Kidney capillary endothelial cell (primary cell): ENCODE measurements around the gene HMOX2.

Experiments used
- DNase-seq: peaks from one replicate; pipeline ENCODE4 v3.0.0-alpha.2; 2018; ENCODE audit warnings: low spot score

Gene HMOX2

DNA sequence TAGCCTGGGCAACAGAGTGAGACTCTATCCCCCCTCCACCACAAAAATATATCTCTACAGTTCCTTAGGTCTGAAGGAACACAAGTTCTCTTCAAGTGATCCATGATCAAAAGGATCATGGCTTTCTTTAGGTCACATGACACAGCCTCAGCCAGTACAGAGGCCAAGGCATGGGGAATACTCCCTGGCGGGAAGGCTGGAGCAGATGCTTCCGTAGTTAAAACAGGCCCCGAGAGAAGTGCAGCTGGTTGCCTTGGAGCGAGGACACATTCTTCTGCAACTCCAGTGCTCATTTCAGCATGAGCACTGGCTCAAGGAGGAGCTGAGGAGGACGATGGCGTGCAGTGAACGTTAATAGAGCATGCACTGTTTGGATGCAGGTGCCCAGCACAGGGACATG lies 48.9 kb downstream of the HMOX2 start:
- DNase-seq: no peak

DNA sequence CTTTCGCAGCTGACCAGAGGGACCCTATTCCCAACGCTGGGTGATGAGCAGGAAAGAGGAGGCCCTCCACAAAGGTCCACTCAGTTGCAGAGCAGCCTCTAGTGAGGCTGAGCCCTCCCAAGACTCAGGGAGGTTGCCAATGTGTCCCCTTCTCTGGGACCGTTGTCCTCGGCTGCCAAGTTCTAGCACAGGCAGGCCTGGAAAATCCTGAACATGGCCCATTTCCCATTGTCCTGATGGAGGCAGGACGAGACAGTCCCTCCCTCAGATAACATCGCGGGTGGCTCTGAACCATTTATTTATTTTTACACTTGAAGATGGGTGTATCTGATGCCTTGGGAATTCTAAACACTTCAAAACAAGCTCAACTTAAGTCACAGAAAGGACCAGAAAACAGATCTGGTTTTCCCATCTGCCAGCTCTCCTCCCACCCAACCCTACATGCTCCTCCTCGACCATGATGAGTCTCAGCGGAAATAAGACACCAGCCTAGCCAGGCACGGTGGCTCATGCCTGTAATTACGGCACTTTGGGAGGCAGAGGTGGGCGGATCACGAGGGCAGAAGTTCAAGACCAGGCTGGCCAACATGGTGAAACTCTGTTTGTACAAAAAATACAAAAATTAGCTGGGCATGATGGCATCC lies 49.6 kb downstream of the HMOX2 start:
- no peak for DNase-seq

DNA sequence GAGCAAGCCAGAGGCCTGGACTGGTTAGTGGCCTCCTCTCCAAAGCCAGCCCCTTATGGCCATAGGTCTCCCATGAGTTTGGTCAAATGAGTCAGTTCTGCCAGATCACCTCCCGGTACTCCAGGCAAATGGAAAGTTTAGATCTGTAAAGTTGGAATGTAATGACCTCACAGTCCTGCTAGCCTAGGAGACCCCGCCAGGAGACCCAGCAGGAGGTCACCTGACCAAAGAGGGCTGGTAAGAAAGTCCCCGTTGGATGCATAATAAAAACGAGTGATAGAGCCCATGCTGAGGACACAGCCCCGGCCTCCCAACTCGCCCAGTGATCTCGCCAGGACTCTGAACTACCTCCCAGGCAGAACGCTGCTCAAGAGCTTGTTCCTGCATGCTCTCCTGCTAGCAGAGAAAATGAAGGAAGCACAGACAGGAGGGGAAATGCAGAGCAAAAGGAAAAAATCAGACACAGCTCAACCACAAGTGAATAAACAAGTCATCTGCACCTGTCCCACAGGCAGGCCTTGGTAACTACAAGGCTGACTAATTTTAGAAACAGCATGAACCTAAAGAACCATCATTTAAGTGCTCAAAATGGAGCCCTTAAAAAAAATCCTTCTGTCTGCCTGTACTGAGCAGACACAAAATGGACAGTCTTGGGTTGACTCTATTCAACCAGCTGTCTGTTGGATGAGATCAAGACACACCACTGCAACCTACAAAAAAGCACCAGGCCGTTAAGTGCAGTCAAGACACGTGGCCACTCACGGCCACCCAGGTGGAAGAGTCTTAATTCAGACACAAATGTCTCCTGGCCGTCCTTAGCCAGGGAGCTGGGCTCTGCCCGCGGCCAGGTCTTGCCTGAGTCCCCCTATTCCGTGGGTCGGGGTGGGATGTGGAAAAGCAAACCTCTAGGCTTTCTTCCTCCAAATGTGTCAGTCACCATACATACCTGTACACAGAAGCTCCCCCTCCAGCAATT lies 53.2 kb downstream of the HMOX2 start:
- no peak for DNase-seq

DNA sequence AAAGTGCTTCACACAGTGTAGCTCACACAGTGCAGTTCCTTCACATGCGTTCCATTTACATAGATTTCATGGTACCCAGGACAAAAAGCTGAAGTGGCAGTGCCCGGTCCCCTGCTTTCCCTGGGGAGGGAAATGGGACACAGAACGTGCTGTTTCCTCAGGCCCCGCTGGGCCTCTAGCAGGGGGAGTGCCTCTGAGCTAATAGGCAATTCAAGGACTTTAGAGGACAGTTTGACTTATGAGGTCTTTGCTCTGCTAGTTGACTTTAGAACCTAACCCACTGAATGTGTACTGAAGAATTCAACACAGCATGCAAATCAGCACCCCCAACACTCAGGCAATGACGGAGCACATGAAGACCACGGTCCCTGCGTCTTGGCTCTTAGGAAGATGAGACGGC lies 55.6 kb downstream of the HMOX2 start:
- DNase-seq: no peak

DNA sequence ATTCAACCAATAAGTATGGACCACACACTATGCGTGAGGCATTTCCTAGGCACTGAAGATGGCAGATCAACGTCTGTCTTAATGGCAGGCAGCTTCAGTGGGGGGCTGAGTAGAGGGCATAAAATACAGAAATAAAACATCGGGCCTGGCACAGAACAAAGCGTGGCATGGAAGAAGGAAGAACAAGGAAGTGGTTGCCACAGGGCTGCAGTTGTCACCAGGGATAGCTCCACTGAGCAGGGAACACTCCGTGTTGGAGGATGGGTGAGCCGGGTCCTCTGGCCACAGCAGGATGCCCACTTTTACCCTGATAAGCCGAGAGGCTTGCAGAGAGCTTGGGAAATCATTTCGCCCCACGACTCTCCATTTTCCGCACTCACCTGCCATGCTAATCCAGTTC lies 56.0 kb downstream of the HMOX2 start:
- DNase-seq: no peak

DNA sequence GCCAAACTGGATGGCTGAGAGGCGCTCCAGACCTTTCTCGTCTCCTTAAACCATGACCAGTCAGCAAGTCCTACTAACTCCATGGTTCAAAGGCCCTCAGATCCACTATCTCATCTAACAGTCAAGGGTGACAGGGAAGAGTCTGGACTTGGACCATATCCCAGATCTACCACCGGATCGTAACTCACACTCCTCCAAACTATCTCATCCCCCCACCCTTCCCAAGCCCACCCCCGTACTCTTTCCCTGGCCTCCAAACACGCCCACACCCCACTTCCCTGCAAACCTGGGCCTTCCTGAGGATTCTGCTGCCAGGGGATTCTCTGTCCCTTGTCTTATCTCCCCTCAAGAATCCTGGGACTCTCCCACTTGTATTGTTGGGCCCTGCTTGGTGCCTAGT lies 57.3 kb downstream of the HMOX2 start:
- DNase-seq: no peak

DNA sequence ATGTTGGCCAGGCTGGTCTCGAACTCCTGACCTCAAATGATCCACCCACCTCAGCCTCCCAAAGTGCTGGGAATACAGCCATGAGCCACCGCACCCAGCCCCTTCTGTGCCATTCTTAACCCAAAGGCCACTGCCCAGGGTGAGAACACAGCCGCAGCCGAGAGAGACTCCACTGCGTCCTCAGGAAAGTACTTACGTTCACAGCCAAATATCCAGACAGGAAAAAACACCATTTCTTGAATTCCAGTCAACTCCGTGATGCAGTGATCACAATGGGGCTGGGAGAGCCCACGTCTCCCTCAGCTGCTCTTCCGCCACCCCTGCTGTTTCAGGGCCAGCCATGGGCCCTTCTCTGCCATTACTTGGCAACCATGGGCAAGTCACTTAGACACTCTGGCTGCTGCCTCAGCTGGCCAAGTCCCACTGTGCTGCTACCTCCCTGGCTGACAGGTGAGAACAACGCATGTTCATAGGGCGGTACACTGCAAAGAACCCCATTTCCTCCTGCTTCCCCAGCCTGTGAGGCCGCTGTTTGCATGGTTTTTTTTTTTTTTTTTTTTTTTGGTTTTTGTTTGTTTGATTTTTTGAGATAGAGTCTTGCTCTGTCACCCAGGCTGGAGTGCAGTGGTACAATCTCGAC lies 58.1 kb downstream of the HMOX2 start:
- DNase-seq: no peak

DNA sequence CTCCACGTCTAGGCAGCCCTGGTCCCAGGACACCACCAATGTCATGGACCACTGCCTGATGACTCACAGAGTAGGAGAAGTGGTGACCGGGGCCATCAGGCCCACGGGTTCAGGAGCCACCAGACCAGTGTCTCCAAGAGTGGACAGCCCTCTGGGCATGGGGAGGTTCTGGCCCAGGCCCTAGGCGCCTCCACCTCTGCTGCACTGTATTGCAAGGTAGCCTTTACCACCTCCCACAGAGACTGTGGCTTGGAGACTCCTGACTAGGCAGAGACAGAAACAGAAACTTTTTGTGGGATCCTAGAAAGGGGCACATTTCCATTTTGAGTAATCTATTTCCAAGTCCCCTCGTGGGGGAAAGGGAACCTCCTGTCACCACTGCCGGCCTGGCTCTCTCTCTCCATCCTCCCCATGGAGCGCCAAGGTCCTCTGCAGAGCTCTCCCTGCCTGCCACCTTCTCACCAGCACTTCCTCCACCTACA lies 59.5 kb downstream of the HMOX2 start:
- DNase-seq: no peak

DNA sequence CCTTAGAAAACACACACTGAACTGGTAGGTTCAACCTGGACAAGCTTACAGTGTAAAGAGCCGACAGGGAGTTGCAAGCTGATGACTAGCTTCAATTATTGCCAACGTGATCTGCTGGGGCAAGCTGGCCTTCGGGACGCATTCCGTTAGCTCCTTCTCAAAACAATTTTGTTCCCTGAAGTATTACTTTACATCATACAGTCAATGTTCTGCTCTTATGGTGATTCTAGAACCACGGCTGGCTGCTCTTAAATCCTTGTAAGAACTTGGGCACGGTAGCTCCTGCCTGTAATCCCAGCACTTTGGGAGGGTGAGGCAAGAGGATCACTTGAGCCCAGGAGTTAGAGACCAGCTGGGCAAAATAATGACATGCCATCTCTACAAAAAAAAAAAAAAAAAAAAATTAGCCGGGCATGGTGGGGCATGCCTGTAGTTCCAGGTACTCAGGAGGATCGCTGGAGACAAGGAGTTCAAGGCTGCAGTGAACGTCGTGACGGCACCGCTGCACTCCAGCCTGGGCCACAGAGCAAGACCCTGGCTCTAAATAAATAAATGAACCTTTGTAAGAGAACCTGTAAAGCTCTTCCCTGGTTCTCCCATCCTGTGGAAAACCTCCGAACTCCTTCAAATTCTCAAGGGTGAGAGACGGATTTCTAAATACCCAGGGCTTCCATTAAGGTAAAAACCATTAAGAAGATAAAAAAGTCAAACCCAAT lies 60.4 kb downstream of the HMOX2 start:
- DNase-seq: no peak

DNA sequence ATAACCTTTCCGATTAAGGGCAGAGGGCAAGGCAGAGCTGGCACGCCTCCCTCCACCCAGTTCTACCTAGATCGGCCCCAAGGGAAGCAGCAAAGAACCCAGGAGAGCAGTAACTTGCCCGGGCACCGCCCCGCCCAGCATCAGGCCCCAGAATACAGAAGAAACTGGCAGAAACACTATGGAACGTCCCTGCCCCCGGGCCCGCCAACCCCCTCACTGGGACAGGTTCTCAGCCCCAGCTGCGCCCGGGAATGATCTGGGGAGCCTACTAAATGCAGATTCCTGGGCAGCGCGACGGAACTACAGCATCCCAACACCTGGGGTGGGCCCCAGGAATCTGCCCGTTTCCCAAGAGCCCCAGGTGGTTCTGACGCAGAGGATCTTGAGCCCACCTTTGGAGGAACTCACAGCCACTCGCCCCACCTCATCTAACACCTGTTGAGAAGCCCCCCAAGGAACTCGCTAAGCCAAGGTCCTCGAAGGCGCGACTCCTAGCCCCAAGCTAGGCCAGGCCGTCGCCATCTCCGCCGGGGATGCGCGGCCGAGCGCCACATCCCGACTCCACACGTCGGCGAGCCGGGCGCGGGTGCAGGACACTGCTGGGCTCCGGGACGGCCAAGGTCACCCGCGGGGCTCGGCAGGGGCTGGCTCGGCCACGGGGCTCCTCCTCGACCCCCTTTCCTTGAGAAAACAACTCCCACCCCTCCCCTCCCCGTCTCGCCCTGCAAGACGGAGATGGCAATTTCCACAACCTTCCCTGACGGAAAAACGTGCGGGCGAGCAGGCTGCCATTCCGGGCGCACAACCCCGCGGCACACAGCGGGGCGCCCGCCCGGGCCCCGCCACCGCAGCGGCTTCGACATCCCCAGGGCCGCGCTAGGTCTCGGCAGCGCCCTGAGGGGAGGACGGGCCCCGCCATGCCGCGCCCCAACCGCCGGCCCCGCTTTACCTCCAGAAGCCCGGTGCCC lies 61.5 kb downstream of the HMOX2 start:
- DNase-seq: peak; percentile 8

DNA sequence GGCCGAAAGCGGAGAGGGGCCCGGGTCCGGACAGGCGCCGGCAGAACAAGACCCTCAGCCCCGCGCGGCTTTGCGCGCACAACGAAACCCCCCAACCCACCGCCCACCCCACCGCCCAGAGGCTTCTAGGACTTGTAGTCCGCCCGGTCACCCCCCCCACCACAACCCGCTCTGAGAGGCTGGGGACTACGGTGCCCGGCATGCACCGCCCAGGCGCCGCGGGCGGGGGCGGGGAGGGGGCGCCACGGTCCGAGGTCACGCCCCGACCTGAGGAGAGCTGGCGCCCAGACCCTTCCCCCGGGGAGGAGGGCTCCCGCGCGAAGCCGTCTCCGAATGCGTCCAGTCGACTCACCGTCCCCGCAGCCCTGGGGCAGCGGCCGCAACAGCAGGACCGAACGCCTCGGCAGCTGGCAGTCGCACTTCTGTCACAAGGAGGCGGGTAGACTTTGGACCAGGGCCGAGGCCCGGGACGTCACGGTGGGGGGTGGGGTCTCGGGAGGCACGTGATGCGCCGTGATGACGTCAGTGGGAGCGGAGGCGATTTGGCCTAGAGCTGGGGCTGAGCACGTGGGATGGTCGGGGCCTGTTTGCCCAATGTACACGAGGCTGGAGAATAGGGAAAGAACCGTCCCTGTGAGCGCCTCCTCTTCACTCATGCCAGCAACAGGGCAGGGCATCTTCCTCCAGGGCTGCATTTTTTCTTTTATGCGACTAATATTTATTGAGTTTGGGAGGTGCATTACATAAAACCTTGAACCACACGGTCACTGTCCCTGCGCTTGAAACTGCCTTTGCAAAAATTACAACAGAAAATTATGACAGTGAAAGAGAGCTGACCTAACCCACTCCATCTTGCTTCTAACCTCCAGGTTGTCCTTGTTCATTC lies 62.4 kb downstream of the HMOX2 start, which contains the start of gene CDIP1:
CDIP1 (minus strand) TSS at position 424 of the 886 bp plus-strand sequence. CDS start 24,643 bp downstream, outside the sequence.
- peak; percentile 86 for DNase-seq

DNA sequence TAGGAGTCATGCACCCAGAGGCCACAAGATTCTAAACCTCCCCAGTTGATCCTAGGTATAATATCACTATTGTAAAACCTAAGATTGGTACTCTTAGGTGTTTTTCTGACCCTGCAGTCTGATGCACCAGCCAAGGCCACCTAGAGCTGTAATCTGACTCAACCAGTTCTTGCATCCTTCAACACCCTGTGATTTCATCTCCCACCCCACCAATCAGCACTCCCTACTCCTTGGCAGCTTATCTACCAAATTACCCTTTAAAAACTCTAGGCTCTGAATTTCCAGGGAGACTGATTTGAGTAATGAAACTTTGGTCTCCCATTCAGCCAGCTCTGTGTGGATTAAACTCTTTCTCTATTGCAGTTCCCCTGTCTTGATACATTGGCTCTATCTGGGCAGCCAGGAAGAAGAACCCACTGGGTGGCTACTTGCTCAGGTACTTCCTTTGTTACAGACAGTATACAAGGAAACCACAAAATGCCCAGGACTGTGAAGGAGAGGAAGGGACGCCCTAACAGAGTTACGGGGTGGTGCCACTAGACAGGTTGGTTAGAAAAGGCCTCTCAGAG lies 63.6 kb downstream of the HMOX2 start:
- DNase-seq: no peak

DNA sequence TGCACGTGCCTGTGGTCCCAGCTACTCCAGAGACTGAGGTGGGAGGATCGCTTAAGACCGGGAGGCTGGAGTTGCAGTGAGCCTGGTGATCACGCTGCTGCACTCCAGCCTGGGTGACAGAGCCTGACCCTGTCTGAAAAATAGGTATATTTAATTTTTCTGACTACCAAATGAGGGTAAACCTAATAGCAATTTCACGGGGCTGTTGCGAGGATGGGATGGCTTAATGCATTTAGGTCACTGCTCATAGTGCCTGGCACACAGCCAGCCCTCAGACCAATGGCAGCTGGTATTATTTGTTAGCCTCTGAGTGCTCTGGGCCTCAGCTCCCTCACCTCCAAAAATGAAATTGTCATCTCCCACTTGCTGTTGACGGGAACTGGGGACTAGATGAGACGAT lies 68.3 kb downstream of the HMOX2 start:
- DNase-seq: no peak

DNA sequence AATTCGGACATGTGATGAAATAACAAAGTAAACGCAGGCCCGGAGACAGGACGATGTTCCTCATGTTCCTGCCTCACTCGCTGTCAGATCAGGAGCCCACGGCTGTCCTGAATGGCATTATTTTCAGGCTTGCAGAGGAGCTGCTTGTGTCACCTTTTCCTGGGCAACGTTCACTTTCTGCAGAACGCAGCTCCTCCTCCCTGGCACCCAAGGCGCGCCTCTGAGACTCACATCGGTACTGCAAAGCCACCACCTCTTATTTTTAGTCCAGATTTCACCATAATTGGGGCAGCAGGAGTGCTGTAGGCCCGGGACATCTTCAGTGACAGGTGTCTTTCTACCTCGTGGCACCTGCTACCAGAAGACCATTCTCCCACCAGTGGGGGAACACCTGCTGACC lies 71.9 kb downstream of the HMOX2 start:
- DNase-seq: no peak

DNA sequence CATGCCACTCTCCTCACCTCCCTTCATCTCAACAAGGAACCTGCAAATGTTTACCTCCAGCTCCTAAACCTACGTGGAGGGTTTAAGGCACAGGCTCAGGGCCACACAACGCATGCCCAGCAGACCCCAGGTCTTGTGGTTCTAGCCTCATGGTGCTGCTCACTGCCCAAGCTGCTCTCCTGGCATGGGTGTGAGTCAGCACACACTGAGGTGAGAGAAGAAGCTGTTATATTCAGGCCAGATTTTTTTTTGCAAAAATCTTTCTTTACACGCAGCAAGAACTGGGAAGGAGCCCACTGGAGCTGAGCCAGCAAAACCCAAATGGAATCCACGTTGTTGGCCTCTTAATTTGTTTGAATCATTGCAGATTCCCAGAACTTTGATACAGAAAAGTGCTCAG lies 74.4 kb downstream of the HMOX2 start:
- no peak for DNase-seq

DNA sequence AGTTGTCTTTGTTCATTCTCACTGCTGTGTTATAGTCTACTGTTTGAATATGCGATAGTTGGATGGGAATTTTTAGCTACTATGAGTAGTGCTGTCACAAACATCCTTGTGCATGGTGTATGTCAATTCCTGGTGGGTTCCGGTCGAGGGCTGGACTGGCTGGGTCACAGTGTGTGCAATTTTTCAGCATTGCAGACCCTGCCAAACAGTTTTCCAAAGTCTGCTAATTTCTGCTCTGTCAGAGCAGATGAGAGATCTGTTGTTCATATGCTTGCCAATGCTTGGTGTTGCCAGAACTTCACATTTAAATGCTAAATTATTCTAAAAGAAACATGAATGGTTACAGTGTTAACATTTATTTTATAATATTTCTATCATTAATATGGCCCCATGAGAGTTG lies 76.3 kb downstream of the HMOX2 start:
- no peak for DNase-seq

DNA sequence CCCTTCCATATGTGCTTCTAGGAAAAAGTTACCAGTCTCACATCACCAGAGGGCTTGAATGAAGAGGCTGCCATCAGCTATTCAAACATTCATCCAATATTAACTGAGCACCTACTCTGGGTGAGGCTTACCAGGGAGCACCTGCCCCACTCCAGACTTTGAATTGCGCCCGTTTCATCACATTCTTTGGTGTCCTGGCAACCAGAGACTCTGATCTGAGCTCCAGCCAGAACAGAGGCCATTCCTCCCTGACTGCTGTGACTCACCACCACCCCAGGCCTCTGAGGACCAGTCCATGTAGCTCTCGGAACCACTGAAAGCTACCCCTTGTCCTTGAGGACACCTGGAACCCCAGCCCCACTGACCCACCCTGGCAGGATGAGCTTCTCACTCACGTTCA lies 79.9 kb downstream of the HMOX2 start, which contains the start of gene C16orf96:
C16orf96 (plus strand) TSS at position 229 of the 400 bp plus-strand sequence; CDS start at position 379, 150 bp downstream.
- no peak for DNase-seq

DNA sequence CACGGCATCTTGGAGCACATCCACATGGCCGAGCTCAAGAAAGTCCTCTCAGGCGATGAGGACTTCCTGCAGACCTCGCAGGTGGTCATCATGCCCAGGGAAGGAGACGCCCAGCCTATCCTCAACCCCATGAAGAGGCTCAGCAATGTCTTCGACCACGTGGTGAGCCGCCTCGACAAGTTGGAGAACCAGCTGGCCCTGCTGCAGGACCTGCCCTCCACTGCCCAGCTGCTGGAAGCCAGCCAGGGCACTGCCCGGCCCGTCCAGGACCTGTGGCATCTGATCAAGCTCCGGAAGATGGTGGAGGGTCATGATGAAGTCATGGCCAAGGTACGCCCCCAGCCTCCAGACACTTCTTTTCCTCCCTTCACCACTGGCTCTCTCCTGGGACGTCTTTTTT lies 80.4 kb downstream of the HMOX2 start:
- no peak for DNase-seq

DNA sequence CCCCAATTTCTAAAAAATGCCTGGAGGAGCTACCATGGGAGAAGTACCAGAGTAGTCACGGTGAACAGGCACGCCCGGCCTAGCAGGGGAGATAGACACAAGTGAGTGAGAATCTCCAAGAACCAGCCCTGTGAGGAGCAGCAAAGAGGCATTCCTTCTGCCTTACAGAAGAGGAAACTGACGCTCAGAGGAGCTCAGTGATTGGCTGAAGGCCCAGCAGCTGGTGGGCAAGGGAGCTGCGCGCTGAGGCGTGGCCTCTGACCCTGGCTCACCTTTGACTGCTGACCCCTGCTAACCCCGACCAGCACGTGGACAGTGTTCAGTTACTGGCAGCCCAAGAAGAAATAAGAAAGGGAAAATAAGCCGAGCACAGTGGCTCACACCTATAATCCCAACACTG lies 81.8 kb downstream of the HMOX2 start:
- DNase-seq: no peak
